ENCODE results near the gene TCF15.
A peak's percentile ranks its signal among the peaks of the same experiment; 100 is the strongest.
"Not testable (repeated sequence)": the region's sequence is repeated elsewhere in the genome, so short reads cannot be mapped to it uniquely, and the experiment has no call there.

Gene TCF15

DNA sequence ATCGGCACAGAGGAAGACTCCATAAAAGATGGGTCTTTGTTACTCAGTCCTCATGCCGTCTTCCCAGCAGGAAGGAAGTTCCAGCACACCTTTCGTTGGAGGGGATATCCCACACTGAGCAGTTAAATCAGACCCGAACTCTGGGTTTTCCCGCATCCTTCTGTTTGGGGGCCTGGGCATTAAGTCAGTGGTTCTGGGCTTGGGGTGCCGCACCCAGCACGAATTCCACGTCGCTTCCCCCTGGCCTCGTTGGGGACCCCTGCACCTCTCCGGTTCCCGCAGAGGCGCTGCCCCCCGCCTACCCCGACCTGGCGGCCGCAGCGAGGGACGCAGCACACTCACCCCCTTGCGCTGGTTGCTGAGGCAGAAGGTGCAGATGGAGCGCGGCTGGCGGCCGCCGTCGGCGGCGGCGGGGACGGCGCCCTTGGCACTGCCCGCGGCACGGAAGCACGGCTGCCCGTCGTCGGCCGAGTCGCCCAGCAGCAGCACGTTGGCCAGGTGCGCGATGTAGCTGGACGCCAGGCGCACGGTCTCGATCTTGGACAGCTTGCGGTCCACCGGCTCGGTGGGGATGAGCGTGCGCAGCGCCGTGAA, 641 bp downstream of the TCF15 start:
- no peak for DNase-seq

DNA sequence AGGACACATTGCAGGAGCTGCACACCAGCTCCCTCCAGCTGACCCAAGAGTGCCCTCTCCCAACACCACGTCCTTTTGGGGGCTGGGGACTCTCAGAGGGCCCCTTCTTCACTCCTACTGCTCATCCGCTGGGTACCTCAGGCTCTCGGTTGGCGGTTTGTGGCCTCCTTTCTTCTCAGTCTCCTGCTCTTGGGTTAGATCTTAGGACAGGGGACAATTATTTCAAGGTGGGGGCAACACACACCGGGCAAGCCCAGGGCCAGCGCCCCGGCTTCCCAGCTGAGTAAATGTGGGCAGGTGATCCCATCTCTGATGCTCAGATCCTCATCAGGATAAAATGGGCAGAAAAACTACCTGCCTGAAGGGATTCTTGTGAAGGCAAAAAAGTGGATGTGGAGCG, 1.1 kb downstream of the TCF15 start:
- no peak for DNase-seq

- no peak for DNase-seq
Observed at GRCh38 chr20:607476-607875, 2.6 kb downstream of the TCF15 start.

DNA sequence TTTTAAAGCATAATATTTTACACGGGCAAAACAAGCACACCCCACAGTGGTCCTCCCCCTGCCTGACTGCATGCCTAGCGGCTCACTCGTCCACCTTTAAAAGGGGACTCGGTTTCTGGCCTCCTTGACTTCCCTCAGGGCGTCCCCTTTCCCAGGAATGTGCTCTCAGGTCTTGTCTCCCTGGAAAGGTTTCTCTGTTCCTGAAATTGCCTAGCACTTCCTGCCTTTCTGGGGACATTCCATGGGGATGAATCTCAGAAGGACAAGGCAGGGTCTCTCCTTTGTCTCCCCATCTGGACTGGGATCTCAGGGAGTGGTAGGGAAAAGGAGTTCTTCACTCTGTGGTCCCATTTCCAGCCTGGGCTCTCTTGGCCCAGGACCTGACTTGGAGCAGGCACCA, 4.9 kb downstream of the TCF15 start:
- no peak for DNase-seq

GRCh38 chr20:603116-603640, 6.9 kb downstream of the TCF15 start:
- DNase-seq, result no peak

DNA sequence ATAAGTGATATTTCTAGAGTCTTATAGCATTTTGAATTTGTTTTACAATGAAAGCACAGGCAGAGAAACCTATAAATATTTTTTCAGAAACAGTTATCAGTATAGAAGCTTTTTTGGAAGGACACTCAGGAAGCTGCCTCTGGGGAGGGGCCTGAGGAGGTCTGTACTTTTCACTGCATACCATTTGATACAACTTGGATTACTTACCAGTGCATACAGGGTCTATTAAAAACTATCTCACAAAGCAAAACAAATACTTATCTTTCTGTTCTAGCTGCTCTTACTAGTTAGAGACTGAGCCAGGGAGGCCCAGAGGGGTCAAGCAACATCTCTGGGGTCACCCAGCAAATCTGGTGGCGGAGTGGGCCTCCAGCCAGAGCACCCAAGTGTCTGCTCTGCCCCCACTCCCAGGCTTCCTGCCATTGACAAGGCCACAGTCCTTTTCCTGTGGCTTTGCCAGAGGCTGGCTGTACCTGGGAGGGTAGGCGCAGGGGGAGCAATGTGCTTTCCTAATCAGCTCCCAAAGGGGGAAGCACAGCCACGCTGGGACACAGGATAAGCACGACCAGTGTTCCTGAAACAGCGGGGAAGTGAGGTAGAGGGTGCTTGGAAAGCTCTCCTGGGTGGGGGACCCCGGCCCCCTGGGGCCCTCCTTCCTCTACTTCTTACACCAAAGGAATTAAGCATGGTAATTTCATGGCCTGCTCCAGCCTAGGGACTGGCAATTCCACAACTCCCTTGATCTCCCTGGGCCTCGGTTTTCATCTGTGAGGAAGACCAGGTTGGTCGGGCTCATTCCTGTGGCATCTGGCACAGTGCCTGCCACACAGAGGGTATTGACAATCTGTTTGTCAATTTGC, 7.8 kb downstream of the TCF15 start:
- DNase-seq, result no peak

DNA sequence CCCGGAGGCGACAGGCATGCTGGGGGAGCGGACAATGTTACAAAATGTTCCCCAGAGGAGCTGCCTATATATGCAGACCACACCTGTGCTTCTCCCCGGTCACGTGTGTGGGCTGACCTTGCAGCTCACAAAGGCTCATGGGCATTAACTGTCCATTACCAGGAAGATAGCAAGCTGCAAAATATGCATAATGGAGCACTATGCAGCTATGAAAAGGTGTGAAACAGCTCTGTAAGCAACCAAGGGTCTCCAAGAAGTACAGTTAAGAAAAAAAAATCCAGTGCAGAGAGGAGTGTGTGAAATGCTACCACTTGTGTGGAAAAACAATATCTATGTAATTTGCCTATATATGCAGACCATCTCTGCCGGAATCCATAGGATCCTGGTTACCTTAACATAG, 9.4 kb downstream of the TCF15 start:
- no peak for DNase-seq

DNA sequence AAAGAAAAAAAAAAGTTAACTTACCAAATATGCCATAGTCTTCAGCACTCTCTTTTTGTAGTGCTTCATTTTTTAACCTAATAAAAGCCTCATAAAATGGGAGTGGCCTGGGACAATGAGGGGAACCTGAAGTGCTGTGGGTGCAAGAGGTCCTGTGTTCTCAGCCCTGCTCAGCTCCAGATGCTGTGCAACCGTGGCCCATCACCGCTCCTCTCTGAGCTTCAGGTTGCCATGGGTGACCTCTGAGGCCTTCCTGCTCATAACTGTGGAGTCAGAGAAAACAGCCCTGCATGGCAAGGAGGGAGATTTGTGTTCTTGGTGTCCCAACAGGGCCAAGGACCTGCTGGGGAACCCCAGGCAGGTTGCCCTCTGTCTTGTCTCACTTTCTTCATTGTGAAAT, 10.0 kb downstream of the TCF15 start:
- no peak for DNase-seq

GRCh38 chr20:598133-598850, 11.8 kb downstream of the TCF15 start:
- DNase-seq, result no peak

DNA sequence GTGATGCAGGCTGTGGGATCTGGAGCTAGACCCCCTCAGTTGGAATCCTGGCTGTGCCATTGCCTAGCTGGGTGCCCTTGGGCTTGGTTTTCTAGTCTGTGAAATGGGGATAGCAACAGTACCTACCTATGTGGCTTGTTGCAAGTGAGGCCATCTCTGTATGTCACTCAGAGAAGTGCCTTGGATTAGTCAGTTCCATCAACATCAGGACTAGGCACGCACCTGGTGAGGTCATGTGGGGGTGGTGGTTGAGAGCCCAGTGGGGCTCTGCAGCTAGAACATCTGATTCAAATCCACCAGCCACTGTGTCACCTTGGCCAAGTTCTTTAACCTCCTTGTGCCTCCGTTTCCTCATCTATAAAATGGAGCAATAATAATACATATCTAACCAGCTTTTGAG, 12.5 kb downstream of the TCF15 start:
- DNase-seq, result no peak

DNA sequence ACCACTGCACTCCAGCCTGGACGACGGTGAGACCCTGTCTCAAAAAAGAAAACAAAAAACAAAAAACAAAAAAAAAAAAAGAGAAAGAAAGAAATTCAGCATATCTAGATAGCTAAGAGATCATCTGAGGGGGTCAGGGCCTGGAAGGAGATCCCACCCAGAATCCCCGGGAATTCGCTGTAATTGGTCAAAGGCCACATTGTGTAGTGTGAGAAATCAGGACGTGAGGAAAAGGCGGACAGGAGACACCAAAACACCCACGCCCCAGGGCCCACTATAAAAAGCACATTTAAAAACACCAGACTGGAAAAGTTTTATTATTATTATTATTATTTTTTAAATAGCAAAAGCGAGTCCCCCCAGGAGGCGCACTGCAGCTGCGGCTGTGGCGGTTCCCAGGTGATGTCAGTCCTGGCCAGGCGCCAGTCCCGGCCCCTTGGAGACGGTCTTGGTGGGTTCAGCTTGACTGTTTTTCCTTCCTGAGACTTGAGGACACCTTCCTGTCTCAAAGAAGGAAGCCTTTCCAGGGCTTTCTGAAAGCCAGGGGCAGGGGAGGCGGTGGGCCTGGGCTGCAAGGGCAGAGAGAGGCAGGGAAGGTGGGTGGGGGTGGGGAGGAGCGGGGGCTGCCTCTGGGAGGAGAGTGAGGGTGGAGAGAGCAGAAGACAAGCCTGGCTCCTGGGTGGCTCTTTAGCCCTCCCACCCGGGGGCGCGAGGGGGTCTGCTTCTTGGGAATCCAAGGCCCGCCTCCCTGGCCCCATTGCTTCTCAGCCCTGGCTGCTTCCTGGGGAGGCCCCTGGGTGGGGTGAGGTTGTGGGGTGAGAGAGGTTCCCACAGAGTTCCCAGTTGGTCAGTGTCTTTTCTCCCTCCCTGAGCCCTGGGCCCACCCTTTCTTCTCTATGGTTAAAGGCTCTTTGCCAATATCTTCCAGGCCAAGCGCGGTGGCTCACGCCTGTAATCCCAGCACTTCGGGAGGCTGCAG, 14.5 kb downstream of the TCF15 start:
- no peak for DNase-seq

DNA sequence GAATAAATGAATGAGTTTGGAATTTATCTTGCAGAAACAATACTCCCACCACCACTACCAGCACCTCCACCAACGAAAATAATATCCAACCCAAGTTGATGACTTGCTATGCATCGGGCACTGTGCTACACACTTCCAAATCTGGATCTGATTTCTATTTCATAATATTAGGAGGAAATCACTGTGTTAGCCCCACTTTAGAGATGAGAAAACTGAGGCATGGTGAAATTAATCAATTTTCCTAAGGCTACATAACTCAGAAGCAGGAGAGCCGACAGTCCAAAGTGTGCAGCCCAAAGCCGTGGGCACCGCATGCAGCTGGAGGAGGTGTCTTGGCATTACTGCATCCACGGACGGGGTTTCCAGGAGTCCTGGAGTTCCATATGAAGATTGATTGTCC, 17.6 kb downstream of the TCF15 start:
- no peak for DNase-seq

GRCh38 chr20:591941-592340, 18.2 kb downstream of the TCF15 start:
- no peak for DNase-seq

DNA sequence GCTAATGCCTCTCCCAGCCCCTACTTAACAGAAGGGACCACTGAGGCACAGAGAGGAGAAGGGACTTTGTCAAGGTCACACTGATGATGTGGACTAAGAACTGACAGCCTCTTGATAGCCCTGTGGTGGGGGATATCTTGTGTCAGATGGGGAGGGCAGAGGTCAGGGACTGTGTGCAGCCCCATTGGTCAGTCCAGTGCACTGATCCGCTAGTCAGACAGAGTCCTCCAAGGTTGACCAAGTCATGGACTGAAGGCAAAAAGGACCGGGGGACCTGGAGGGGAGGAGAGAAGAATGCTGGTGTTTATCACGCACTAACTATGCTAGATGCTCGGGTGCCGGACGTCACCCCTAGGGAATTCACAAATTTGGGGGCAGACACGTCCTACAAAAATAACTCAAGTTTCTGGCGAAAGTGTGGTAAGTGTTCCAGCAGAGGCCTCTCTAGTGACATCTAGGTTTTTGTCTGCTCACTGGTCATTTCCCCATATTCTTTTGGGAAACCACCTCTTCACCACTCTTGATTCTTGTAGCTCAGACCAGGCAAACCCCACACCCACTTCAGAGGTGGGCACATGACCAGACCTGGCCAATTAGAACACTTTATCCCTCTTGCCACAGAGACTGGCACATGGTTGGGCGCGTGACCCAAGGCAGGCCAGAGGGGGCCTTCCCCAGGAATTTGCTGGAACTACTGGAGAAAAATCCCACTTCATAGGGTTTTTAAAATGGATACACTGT, 21.0 kb downstream of the TCF15 start:
- no peak for DNase-seq

GRCh38 chr20:588476-588875, 21.6 kb downstream of the TCF15 start:
- no peak for DNase-seq

- no peak for DNase-seq
Observed at GRCh38 chr20:584971-585301, 25.2 kb downstream of the TCF15 start.

- DNase-seq, result peak; percentile 4
Observed at GRCh38 chr20:584161-584970, 25.7 kb downstream of the TCF15 start.

DNA sequence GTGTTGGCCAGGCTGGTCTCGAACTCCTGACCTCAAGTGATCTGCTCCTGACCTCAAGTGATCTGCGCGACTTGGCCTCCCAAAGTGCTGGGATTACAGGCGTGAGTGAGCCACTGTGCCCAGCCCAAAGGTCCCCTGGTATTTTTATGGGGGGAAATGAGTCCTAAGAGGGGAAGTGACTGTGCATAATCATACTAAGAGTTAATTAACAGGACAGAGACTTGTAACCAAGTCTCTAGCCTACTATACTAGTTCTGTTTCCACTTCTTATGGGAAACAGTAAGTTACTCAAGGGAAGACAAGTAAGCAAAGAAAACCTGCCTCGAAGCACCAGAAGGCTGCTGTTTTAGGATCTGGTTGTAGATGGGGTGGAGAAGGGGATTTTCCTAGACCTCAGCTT, 27.9 kb downstream of the TCF15 start:
- no peak for DNase-seq

GRCh38 chr20:578940-579690, 31.0 kb downstream of the TCF15 start:
- DNase-seq, result not testable (repeated sequence)

- DNase-seq, result no peak
Observed at GRCh38 chr20:577167-577791, 32.8 kb downstream of the TCF15 start.
